HG03064 (cell line): ENCODE data around the gene KIF12.

ENCODE experiments used
- ATAC-seq: cut with Tn5 transposase; IDR thresholded peaks from one replicate; pipeline ENCODE4 v1.9.1; 2021; ENCODE audit warnings: low read depth; ENCODE audit not compliant: unreplicated experiment

The KIF12 gene

GRCh38 chr9:114107286-114108001, 8.4 kb upstream of the KIF12 start:
- ATAC-seq, result no peak

DNA sequence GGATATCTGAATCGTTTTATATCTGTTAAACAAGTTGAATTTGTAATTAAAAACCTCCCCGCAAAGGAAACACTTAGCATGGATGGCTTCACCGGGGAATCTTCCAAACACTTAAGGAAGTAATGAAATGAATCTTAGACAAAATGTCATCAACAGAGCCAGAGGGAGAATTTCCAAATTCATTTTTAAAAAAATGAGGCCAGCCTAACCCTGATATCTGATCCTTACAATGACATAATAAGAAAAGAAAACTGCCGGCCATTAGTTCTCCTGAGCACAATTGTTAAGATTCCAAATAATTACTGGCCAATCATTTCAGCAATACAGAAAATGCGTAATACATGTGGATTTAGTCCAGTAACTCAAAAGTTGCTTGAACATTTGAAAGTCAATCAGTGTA, 6.1 kb upstream of the KIF12 start:
- ATAC-seq, result no peak

DNA sequence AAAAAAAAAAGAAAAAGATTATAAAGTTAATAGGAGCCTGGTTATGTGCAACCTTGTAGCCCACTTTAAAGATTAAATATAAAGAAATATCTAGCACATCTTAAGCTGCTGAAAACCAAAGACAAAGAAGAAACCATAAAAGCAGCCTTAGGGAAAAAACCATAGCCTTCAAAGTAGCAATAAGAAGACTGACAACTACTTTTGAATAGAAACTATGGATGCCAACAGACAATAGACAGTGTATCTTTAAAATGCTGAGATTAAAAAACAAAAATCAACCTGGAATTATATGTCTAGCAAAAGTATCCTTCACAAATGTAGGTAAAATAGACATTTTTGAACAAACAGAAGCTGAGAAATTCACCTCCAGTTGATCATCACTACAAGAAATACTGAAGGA, 3.4 kb upstream of the KIF12 start:
- ATAC-seq, result no peak

- ATAC-seq, result no peak
These were observed 1.4 kb upstream of the KIF12 start for GRCh38 chr9:114100536-114100935.

GRCh38 chr9:114099669-114100270, 678 bp upstream of the KIF12 start:
- ATAC-seq, result no peak

GRCh38 chr9:114098021-114098935, 814 bp downstream of the KIF12 start:
- no peak for ATAC-seq

DNA sequence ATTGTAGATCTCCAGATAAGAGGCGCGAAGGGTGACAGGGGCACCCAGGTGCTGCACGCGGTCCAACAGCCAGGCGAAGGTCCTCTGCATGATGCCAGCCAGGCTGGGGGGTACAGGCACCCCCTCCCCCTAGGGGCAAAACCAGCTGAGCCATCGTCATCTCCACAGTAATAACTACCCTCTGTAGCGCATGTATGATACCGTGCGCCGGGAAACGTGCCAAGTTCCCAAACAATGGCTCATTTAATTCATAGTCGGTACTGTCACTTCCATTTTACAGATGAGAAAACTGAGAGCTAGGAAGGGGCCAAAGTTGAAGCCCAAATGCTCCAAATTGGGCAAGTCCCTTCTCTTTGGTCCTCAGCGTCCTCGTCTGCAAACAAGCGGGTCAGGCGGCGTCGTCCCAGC, 1.5 kb downstream of the KIF12 start:
- ATAC-seq, result no peak

DNA sequence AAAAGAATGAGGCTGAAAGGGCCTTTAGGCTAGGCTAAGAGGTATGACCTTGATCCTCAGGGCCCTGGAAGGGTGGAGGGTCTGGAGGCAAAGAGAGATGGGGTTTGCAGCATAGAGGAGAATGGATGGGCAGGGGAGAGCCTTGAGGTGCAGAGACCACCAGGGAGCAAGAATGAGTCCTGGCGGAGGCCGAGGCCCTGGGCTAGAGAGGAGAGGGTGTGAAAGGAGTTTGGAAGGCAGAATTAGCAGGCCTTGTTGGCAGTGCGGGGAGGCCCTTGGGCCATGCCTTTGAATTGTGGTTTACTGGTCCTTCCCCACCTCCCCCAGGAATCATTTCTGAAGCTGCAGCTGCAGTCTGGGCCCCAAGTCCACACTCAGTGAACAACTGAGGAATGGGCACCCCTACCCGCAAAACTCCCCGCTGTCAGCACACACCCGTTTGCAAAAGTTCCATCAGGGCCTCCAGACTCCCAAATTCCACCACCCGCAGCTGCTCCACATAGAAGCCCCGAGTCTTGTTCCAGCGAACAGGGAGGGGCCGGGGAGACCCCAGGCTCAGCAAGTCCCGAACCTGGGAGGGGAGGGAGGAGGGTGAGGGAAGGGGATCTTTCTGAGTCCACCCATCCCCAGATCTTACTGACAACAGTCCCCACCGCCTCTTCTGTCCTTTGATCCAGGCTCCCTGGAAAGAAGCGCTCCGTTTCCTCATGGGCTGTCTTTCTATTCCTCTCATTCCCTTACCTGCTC, 2.1 kb downstream of the KIF12 start:
- ATAC-seq, result no peak

DNA sequence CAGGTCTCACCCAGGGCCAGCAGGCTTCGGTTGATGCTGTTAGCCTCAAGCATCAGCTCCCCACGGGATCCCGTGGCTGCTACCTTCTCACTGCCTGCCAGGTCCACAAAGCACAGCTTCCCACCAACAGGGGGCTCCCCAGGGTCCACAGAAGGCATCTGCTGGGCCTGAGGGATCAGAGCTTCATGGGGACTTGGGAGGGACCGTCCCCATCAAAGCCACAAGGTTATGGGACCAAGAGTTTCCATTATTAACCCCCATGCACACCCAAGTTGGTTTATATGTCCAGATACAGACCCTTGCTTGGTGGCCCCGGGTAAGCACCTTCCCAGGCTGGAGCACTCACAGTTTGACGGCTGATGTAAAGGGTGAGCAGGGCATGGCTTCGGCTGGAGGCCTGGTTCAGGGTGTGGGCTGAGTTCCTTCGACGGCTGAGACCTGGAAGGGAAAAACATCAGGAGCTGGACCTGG, 3.0 kb downstream of the KIF12 start:
- ATAC-seq, result no peak

GRCh38 chr9:114094971-114095370, 4.1 kb downstream of the KIF12 start:
- no peak for ATAC-seq

DNA sequence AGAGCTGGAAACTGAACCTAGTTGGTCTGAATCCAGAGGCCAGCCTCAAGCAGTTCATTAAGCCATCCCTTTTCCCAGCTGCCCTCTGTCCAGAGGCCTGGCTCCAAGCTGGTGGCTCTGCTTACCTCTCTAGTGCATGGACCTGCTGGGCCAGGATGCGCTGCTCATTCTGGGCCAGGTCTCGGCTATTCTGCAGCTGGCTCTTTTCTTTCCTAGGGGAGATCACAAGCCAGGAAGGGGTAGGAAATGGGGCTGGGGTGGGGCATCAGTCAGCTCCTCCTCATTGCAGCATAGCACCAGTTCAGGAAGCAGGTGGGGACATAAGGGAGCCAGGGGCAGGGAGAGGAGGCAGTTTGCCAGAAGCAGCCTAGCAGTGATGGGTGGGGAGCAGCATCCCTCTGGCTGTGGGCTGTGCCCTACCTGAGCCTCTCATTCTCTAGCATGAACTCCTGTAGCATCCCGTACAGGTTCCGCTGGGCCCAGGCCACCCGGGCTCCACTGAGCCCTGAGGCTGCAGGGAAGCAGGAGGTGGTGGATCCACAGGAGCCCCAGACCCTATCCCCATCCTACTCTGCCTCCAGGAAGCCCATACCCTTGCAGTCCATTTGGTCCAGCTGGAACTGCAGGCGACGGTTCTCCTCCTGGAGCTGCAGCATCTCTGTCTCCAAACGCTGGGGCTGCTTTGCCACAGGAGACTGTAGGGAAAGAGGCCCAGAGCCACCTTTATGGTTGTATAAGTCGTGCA, 5.2 kb downstream of the KIF12 start:
- ATAC-seq, result no peak

GRCh38 chr9:114093031-114093471, 6.0 kb downstream of the KIF12 start:
- no peak for ATAC-seq

- ATAC-seq, result no peak
These were observed 6.8 kb downstream of the KIF12 start for GRCh38 chr9:114092336-114092735.

- ATAC-seq, result no peak
These were observed 7.4 kb downstream of the KIF12 start for GRCh38 chr9:114091711-114092110.

DNA sequence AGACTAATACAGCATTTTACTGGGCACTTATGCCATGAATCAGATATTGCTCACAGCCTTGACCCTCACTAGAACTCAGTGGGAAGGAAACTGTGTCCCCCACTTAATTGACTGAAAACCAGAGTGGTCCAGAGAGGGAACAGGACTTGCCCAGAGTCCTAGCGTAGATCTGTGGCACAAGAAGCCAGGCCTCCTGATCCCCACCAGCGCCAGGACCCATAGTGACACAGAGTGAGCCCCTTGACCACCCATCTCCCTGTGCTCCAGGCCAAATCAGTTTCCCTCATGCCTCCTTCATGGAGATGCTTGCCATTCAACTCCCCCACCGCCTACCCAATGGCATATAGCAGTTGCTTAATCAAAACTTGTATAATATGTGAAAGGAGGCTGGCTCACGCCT, 8.3 kb downstream of the KIF12 start:
- ATAC-seq, result no peak

DNA sequence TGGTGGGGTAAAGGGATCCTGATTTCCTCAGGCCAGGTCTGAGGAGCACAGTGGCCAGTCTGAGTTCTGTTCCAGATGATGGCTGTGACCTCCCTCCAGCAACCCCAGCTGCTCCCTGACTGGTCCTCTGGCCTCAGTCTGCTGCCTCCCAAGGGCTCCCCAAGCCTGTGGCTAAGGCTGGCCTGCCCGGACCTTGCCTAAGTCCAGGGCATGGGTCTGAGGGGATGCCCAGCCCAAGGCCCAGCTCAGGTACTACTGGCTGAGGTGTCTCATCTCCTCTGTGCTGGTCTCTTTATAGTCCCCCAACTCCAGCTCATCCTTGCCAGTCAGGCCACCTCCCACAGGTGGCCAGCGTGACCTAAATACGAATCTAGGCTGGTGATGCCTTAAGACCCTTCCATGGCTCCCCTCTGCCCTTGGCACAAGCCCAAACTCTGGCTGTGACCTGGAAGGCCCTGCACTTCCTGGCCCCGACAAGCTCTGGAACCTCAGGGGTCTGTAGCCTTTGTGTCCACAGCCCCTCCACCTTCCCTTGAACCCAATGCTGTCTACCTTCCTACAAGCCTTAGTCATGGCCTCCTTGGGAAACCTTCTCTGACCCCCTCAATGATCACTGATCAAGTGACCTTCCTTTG, 9.8 kb downstream of the KIF12 start:
- ATAC-seq, result no peak

- ATAC-seq, result no peak
These were observed 10.4 kb downstream of the KIF12 start for GRCh38 chr9:114088571-114089170.

GRCh38 chr9:114087721-114088120, 11.4 kb downstream of the KIF12 start:
- ATAC-seq, result no peak

- no peak for ATAC-seq
These were observed 12.5 kb downstream of the KIF12 start for GRCh38 chr9:114086607-114087006.
